GM12875 (cell line): Measurements from ENCODE around the gene MFAP2.
"Not testable (repeated sequence)": the region's sequence is repeated elsewhere in the genome, so short reads cannot be mapped to it uniquely, and the experiment has no call there.

Experiments used
- H3K4me3 ChIP-seq: one replicate; pipeline ENCODE4 v1.5.1; 2011; ENCODE audit warnings: low read depth, low read length, control low read depth
- CTCF ChIP-seq: IDR thresholded peaks from 2 replicates; pipeline ENCODE4 v1.5.1; 2011; ENCODE audit warnings: low read depth, mild to moderate bottlenecking, control low read depth, inconsistent platforms, low read length, moderate library complexity, borderline replicate concordance; ENCODE audit not compliant: insufficient read depth

Gene MFAP2

GRCh38 chr1:16965486-16966067 is 14.8 kb downstream of the MFAP2 start:
- no peak for TF ChIP-seq CTCF

GRCh38 chr1:16964169-16964568 is 16.3 kb downstream of the MFAP2 start:
- not testable (repeated sequence) for H3K4me3 ChIP-seq

More at GRCh38 chr1:16965486-16966067, 14.8 kb downstream of the MFAP2 start:
- no peak overlapping the region for H3K4me3 ChIP-seq

GRCh38 chr1:16961297-16962133 is 18.9 kb downstream of the MFAP2 start:
- TF ChIP-seq CTCF: no peak
- H3K4me3 ChIP-seq: peak overlapping the region; percentile 31

- TF ChIP-seq CTCF: peak; percentile 93
- peak overlapping the region; percentile 31 for H3K4me3 ChIP-seq
Measured at GRCh38 chr1:16960560-16961296, 19.7 kb downstream of the MFAP2 start.

- TF ChIP-seq CTCF: no peak
- no peak overlapping the region for H3K4me3 ChIP-seq
Measured at GRCh38 chr1:16958475-16958874, 21.9 kb downstream of the MFAP2 start.

GRCh38 chr1:16957731-16958130 is 22.7 kb downstream of the MFAP2 start:
- no peak for TF ChIP-seq CTCF
- H3K4me3 ChIP-seq: no peak overlapping the region

GRCh38 chr1:16956775-16957174 is 23.6 kb downstream of the MFAP2 start:
- TF ChIP-seq CTCF: no peak
- H3K4me3 ChIP-seq: no peak overlapping the region
